Measurements from ENCODE around the gene ATP2B2. TPM values are rescaled to one million over a fixed set of nuclear protein-coding genes. Genes with fewer than 3 reads are reported as not detected.

ATP2B2 gene
- total RNA-seq, 2 experiments from 2014 or later: 0.06 TPM; not detected in 1

- peak overlapping the region; percentile 81 for H3K27ac ChIP-seq (ENCODE audit: low read depth, low read length, poor library complexity, severe bottlenecking)
- intact Hi-C loops (cut with micrococcal nuclease; ENCODE audit: unreplicated experiment): loop anchor here (1.0 kb wide), 1 partner anchor 38 kb away; no protein-coding TSS in a partner anchor
- POLR2A ChIA-PET: interaction anchor here (0.7 to 1.3 kb wide), 3 partner anchors 31 to 166 kb away, joined by 3 to 4 read pairs (median 4); no protein-coding TSS in a partner anchor
These were observed 148.3 kb downstream of the ATP2B2 start for GRCh38 chr3:10357095-10357494.

GRCh38 chr3:10356461-10356981, 148.9 kb downstream of the ATP2B2 start:
- Histone ChIP-seq H3K4me3 (ENCODE audit: low read depth, low read length, poor library complexity, severe bottlenecking) (peak overlapping the region; percentile 56), H2AFZ (ENCODE audit: low read length) (peak overlapping the region; percentile 42; the same call in 1 of the 2 replicates), H3K4me1 (ENCODE audit: insufficient read depth, low read length, poor library complexity, severe bottlenecking) (peaks cover 98% of the 10 kb centered on the region), H3K4me2 (ENCODE audit: low read length) (peak overlapping the region; percentile 57), H3K36me3 (ENCODE audit: insufficient read depth, low read length) (no peaks in the 10 kb centered on the region), H3K27ac (ENCODE audit: low read depth, low read length, poor library complexity, severe bottlenecking) (peak overlapping the region; percentile 81), H3K79me2 (ENCODE audit: insufficient read depth, low read depth, low read length) (no peaks in the 10 kb centered on the region), H3K9me2 (ENCODE audit: insufficient read depth, low read length) (no peaks in the 10 kb centered on the region), H3K9me3 (ENCODE audit: low read length) (peaks cover 9% of the 10 kb centered on the region; the same call in 1 of the 2 replicates), H4K20me1 (ENCODE audit: insufficient read depth, low read length) (no peaks in the 10 kb centered on the region)
- no TSS peak for BruUV-seq (replicated peaks)
- intact Hi-C loops (cut with micrococcal nuclease; ENCODE audit: unreplicated experiment): no loop called here
- ChIA-PET POLR2A (interaction anchor here (1.3 kb wide), 1 partner anchor 31 kb away, joined by 4 read pairs; no protein-coding TSS in a partner anchor), CTCF (ENCODE audit: unreplicated experiment) (no interaction called here)
- TF ChIP-seq CTCF (conservative IDR thresholded peaks at IDR 0.05; ENCODE audit: low read length) (no peak), EZH2phosphoT487 (IDR thresholded peaks at IDR 0.05; ENCODE audit: borderline replicate concordance, low read depth, low read length) (no peak)
- peak; percentile 54 for DNase-seq (ENCODE audit: low spot score)

More at GRCh38 chr3:10357095-10357494, 148.3 kb downstream of the ATP2B2 start:
- Histone ChIP-seq H3K4me3 (ENCODE audit: low read depth, low read length, poor library complexity, severe bottlenecking) (peak overlapping the region; percentile 56), H3K4me2 (ENCODE audit: low read length) (peak overlapping the region; percentile 57), H4K20me1 (ENCODE audit: insufficient read depth, low read length) (no peaks in the 10 kb centered on the region), H3K9me3 (ENCODE audit: low read length) (peaks cover 9% of the 10 kb centered on the region; the same call in 1 of the 2 replicates), H3K9me2 (ENCODE audit: insufficient read depth, low read length) (no peaks in the 10 kb centered on the region), H3K79me2 (ENCODE audit: insufficient read depth, low read depth, low read length) (no peaks in the 10 kb centered on the region), H3K36me3 (ENCODE audit: insufficient read depth, low read length) (no peaks in the 10 kb centered on the region), H2AFZ (ENCODE audit: low read length) (no peak overlapping the region), H3K4me1 (ENCODE audit: insufficient read depth, low read length, poor library complexity, severe bottlenecking) (peaks cover 98% of the 10 kb centered on the region)
- peak; percentile 49 for DNase-seq (ENCODE audit: low spot score)
- CTCF ChIA-PET (ENCODE audit: unreplicated experiment): interaction anchor here (1.0 kb wide), 1 partner anchor 35 kb away, joined by 3 read pairs; no protein-coding TSS in a partner anchor
- BruUV-seq (replicated peaks): no TSS peak
- no peak for TF ChIP-seq EZH2phosphoT487 (IDR thresholded peaks at IDR 0.05; ENCODE audit: borderline replicate concordance, low read depth, low read length)
- TF ChIP-seq CTCF (conservative IDR thresholded peaks at IDR 0.05; ENCODE audit: low read length): no peak
